ENCODE results near the gene TNRC6B.

DNA sequence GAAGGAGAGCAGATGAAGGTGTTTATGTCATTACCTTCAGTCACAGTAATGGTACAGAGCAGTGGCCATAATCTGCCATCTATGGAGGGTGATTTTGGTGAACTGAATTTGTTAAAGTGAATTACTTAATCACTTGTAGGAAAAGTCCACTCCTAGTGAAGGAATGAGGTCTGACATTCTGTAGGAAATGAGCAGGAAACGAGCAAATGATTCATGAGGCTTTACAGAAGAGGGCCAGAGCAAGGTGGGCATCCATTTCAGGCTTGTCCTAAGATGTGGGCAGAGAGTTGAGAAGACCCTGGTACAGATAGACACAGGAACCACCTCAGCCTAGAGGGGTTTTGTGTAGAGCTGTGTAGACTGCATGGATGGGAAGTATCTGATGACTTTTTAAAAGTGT lies 186.7 kb downstream of the TNRC6B start:
- TF ChIP-seq, protein P1, sequence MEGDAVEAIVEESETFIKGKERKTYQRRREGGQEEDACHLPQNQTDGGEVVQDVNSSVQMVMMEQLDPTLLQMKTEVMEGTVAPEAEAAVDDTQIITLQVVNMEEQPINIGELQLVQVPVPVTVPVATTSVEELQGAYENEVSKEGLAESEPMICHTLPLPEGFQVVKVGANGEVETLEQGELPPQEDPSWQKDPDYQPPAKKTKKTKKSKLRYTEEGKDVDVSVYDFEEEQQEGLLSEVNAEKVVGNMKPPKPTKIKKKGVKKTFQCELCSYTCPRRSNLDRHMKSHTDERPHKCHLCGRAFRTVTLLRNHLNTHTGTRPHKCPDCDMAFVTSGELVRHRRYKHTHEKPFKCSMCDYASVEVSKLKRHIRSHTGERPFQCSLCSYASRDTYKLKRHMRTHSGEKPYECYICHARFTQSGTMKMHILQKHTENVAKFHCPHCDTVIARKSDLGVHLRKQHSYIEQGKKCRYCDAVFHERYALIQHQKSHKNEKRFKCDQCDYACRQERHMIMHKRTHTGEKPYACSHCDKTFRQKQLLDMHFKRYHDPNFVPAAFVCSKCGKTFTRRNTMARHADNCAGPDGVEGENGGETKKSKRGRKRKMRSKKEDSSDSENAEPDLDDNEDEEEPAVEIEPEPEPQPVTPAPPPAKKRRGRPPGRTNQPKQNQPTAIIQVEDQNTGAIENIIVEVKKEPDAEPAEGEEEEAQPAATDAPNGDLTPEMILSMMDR (IDR thresholded peaks at IDR 0.05): no peak
- TF ChIP-seq POLR2A (IDR thresholded peaks at IDR 0.05) (no peak), POLR2AphosphoS5 (IDR thresholded peaks at IDR 0.05) (no peak), EP300 (IDR thresholded peaks at IDR 0.05) (no peak)
